RCC 7860 (cell line): ENCODE measurements around the gene KAZN.

Experiments
- DNase-seq: peaks from one replicate; pipeline ENCODE4 v3.0.0-alpha.2; 2015; ENCODE audit warnings: low spot score
- FAIRE-seq: peaks from 2 replicates; lab custom pipeline; 2012; peaks lifted over from hg19 to GRCh38; lab: Jason Lieb, UNC

Gene KAZN

DNA sequence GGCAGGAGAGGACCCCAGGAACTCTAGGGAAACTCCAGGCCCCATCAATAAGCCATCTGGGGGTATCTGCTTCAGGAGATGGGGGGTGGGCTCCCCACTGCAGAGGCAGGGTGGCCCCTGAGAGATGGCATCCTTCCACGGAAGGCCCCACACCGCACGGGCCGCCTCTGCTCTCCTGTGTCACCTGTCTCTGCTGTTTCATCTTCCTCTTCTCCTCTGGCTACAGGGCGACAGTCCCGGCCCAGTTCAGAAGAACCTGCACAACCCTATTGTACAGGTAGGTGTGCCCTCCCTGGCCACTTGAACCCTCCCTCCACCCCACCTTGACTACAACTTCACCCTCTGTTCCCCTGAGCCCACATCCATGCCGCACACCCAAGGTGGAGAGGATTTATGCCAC is 464.9 kb downstream of the KAZN start:
- no peak for DNase-seq
- FAIRE-seq: no peak

DNA sequence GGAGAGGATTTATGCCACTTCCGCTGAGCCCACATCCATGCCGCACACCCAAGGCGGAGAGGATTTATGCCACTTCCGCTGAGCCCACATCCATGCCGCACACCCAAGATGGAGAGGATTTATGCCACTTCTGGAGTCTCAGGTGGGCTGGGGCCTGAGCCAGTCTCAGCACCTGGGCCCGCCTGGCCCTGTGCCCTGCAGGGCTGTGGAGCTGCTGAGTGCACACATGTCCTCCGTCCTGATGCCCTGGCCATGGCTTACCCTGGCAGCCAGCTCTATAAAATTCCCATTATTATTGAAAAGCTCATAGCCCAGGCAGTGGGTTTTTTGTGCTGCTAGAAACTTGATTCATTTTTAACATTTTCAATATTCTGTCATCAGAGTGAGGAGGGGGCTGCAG is 465.3 kb downstream of the KAZN start:
- no peak for DNase-seq
- FAIRE-seq: no peak

DNA sequence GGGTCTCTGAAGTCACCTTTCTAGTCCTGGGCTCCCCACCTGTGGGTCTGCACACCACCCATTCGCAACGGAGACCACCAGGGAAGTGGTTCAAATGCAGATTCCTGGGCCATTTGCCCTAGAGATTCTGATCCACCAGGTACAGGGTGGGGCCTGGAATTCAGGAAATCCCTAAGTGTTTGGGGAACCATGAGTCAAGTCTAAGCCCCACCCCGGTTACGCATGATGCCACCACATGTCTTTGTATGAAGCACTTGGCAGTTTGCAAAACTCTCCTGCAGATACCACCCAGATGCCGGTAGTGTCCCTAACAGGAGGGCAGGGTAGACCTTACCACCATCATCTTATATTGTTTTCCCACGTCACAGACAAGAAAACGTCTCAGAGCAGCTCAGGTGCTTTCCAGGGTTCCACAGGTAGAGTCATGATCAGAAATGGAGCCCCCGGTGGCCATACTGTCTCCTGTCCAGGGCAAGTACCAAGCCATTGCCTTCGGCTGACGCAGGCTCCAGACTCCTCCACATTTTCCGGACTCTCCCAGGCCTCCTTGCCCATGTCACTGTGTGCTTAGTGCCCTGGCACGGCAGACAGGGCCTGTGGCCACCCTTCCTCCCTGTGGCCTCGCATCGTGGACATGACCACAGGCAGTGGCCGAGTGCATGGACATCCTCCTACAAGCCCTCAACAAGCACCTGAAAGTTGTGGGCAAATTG is 465.9 kb downstream of the KAZN start:
- FAIRE-seq (no peak), DNase-seq (no peak)

DNA sequence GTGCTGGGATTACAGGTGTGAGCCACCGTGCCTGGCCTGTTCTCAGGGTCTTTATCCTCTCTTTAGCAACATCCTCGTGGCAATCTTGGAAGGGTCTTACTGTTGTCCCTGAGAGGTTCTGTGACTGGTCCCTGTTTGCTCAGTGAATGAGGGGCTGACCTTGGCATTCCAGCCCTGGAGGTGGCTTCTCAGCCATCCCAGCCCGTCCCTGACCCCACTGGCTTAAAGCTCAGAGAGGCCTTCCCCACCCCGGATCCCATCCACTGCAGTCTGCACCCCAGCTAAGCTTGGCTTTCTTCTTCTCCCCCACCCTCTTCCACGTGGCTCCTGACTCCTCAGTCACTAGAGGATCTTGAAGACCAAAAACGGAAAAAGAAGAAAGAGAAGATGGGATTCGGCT is 466.8 kb downstream of the KAZN start:
- no peak for DNase-seq
- FAIRE-seq: no peak

DNA sequence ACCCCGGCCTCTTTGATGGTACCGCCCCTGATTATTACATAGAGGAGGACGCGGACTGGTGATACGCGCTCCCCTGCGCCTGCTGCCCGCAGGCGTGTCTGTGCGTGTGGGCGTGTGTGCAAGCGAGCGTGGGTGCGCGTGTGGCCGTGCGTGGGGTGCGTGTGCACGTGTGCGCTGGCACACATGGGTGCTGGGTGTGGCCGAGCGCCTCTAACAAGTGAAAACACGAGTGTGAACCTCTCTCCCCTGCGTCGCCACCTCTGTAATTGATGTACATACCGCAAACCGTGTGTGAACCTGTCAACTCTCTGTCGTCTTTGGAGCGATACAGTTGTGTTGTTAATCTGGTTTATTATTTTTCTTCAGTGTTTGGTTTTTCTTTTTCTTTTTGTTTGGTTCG is 467.3 kb downstream of the KAZN start:
- FAIRE-seq (no peak), DNase-seq (no peak)

DNA sequence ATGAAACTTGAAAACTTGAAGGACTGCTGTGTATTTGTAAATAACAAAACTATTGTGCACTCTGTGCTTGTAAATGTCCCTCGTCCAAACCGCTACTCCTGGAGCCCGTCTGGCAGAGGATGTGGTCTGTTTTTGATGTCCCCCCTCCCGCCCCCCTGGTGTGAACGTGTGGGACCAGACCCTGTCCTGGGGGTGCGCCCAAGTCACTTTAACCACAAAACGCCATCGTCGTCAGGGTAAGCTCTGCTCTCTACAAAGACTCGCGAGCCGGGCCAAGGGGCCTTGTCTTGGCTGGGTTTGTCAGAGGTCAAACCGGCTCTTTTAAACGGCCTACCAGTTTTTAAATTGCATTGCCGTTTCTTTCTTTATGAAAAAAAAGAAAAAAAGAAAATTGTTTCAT is 467.7 kb downstream of the KAZN start:
- no peak for FAIRE-seq
- no peak for DNase-seq

DNA sequence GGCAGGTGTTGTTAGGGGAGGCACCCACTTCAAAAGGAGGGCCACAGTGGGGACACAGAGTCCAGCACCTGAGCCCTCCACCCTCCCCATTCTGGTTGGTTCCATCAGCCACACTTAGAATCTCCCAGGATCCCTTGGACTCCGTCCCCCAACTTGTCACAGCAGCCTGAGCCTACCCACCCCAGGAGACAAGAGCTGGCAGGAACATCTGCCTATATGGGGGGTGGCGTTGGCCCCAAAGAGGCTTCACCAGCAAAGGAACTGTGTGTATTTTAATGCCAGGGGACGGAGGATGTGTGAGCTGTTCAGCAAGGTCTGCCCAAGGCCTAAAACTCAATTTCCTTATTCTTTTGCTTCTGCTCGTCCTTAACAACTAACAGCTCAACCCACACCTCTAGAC is 468.7 kb downstream of the KAZN start:
- DNase-seq: no peak
- no peak for FAIRE-seq

DNA sequence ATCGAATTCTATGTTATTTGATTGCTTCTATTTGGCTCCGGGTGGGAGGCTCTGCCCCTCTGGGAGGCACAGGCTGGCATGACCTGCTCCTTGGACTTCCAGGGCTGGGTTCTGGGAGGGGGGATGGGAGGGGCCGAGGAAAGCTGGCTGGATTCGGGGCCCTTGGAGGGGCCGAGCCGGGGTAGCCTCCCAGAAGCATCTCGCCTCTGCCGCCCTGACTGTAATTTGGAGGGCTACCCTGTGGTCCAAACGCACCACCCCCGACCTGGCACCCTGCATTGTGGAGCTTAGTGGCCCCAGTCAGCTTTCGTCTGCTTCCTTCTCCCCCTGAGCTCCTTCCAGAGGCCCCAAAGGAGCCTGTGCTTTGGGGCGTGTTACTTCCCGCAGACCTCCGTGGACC is 469.7 kb downstream of the KAZN start:
- DNase-seq: no peak
- FAIRE-seq: no peak

DNA sequence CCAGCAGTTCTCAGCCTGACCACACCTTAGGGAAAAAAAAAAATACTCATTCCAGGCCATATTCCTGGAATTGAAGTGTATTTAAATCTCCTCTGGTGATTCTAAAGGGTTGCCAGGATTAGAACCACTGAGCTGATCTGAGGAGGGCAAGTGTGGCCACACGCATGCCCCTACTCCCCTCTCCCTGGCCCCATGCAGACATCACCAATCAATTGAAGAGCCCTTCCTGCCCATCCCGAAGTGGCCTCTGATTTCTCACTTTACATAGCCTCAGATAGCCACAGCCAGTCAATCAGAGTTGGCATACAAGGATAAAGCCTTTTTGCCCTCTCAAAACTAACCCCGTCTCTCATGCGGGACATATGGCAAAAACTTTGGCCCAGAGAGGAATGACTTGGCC is 470.5 kb downstream of the KAZN start:
- FAIRE-seq (no peak), DNase-seq (no peak)

DNA sequence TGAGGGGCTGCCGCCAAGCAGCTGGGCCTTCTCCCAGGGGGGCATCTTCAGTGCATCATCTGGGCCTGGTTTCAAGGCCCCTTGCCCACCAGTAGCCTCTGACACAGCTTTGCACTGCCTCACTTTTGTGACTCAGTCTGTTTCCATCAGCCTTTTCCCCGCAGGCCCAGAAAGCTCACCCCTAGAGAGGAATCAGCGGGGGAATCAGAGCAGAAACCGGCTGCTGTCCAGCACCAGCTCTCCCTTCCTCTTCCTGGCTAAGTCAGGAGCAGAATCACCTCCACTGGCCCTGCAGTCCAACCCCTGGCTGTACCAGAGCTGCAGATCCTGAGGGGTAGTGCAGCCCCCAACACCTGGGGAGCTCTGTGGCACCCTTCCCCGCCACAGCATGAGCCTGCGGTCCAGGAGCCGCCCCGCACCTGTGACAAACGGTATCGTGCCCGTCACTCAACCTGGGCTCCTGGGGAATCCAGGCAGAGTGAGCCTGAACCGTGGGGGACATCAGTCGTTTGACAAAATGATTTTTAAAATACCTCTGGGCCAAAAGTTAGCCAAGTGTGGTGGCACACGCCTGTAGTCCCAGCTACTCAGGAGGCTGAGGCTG is 471.8 kb downstream of the KAZN start:
- FAIRE-seq (no peak), DNase-seq (no peak)

DNA sequence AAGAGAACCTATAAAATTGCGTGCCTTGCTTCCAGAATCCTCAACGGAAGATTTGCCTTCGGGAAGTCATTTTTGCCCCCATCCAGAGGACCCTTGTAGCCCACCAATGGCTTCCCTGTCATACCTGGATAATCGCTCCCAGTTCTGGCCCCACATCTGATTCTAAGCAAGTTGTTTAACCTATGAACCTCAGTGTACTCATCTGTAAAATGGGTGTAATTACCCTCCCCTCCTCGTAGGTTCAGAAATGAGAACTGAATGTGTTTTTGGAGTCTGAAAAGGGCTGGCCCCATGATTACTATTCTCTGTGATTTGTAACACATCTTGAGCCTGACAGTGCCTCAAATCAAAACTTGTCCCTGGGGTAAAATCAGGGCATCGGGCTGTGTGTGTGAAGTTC is 473.5 kb downstream of the KAZN start:
- DNase-seq: no peak
- no peak for FAIRE-seq

DNA sequence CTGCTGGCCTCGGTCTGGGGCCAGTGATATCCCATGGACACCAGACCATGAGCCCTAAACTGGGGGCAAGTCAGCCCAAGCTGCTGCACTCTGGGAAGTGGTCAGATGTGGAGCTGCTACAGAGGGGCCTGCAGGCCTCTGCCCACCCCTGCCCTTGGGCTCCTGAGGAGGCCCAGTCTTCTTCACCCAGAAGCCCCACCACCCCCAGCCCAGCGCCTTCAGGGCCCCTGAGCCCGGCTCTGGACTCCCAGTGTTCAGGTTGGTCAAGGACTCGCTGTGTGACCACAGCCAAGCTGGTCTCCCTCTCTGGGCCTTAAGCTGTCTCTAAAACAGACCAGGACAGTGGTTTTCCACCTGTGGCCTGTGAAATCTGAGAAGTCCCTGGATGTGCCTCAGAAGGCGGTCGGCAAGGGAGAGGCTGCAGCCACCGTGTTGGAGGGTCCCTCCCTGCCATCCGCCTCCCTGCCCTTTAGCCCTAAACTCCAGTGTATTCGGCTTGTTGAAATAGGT is 475.4 kb downstream of the KAZN start:
- DNase-seq (no peak), FAIRE-seq (no peak)

DNA sequence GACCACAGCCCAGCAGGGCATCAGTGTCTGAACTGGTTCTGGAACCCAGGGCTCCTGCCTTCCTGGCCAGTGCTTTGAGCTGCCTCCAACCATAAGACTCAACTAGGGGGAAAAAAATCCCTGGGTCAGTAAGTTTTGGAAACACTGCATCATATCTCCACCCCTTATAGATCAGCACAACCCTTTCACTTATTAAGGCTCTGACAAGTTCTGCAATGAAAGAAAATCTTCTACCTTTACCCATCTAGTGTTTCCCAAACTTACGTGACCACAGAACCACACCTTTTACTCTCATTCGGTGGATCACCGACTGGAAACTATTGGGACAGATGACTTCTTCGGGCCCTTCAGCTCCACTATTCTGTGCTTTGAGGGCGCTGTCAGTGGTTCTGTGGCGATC is 476.7 kb downstream of the KAZN start:
- FAIRE-seq (no peak), DNase-seq (no peak)

DNA sequence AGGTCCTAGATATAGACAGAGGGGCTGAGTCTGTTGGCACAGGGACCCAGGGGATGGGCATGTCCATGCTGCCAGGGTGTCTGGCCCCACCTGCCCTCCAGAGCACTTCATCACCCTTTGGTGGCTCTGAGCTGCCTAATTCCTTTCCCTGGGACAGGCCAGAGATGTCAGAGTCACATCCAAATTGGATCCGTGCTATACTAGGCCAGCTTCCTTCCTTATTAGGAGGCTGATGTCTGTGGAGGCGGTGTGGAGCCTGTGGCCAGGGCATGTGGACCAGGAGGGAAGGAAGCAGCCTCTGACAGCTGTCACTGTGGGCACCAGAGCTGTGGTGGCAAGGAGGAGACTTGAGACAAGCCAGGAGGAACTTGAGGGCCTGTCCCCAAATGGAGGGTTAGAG is 477.3 kb downstream of the KAZN start:
- DNase-seq: no peak
- FAIRE-seq: no peak

DNA sequence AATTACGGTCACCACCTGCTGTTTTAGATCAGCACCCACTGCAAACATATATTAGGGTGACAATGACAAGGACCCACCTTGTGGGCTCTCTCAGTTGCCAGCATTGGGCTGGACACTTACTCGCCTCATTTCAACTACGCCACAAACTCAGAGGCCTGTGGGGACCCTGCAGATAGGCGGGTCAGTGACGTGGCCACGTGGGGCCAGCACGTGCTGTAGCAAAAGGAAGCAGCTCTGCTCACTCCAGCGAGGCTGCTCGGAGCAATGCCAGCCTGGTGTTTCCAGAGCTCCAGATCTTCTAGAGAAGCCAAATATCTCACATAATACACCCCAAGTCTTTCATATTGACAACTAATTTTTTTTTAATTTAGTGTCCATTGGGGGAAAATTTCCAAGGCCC is 478.3 kb downstream of the KAZN start:
- DNase-seq (no peak), FAIRE-seq (no peak)

DNA sequence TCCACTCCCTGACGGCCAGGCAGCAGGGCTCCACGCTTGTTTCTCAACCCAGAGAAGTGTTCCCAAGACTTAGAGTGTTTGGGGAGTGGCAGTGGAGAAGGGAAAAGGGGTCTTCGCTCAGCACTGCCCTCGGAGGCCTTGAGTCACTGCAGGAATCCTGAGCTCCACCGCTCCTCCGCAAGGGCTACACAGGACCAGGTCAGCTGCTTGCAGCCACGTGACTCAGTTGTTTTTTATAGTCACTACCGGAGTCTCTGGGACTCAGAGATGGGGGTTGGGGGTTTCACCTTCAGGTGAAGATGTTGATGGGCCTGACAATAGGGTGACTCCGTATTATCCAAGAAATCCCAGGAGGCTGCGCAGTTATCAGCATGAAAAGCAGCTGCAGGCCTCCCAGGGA is 478.9 kb downstream of the KAZN start:
- DNase-seq (no peak), FAIRE-seq (no peak)

DNA sequence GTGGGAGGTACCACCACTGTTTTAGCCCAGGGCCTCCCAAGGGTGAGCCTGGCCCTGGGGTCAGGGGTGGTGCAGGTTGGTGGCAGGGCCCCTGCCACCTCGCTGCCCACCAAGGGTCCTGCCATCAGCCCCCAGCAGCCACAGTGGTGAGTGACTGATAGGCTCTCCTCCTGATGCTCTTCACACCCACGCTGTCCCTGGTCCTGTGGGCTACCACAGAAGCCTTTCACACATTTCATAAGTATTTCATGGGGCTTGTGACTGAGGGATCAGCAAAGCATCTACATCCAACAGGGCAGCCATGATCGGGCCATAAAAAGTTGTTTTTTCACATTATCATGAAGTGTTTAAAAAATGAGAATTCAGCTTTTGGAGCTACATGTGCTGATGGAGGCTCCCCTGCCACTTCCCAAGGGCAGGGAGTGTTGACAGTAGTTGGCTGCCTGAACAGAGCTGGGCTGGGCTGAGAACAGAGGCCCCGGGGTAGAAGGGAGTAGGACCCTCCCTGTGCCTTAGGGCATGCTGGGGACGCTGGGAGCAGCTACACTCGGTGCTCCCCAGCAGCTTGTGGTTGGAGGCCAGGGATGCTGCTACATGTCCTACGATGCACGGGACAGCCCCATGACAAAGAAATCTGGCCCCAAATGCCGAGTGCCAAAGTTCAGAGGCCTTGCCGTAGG is 482.0 kb downstream of the KAZN start:
- FAIRE-seq (no peak), DNase-seq (no peak)

DNA sequence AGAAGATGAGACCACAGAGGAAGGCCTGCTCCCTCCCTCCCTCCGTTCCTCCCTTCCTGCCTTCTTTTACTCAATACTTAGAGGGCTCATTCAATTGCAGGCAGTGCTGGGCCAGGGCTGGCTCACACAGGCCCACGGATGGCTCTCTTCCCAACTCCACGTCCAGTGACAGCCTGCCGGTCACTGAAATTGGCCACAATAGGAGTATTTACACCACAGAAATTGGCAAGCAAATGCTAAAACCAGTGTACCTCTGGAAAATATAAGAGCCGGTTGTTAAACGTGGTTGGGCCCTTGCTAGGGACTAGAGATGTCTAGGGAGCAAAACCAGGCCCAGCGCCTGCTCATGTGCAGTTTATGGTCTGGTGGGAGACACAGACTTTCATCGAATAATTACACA is 482.6 kb downstream of the KAZN start:
- no peak for FAIRE-seq
- DNase-seq: no peak

DNA sequence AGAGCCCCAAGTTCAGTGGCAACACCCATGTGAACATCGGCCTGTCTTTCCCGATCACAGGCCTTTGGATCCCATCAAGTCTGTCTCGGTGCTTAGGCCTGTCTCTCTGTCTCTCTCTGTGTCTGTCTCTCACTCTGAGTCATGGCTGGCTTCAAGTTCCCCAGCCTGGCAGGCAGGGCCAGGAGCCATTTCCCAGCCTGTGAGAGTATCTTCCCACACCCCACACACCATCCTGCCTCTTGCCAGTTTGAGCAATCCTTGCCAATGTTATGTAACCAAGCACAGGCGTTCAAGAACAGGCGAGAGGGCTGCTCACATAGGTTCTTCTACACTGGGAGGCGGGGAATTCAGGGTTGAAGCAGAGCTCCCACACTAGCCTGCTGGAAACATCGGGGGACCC is 485.1 kb downstream of the KAZN start:
- no peak for FAIRE-seq
- DNase-seq: no peak

DNA sequence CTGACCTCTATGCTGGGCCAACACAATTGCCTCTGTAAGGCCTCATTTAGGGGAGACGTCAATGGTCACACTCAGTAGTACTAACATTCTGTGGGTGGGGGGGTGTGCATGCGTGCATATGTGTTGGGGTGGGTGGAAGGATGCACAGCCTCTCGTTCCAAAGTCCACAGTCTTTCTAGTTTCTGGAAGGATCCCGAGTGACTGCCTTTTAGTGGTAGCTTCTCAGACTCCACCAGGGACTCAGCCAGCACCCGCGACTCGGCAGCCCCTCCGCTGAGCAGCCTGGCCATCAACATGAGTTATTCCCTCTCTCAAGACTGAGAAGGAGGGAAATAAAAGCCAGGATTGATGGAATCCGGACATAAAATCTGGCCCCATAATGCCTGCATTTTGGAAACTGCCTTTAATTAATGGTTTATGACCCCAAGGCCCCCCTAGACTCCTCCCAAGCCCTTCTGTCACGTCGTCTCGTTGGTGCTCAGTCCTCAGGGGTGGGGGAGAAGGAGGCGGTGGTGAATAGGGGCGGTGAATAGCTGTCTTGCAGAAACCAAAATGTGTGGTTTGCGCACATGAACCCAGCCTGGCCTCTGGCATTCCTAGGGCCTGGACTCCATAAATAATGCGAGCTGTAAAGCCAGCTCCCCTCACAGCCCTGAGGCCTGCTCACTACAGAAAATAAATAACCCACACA is 489.9 kb downstream of the KAZN start:
- no peak for DNase-seq

DNA sequence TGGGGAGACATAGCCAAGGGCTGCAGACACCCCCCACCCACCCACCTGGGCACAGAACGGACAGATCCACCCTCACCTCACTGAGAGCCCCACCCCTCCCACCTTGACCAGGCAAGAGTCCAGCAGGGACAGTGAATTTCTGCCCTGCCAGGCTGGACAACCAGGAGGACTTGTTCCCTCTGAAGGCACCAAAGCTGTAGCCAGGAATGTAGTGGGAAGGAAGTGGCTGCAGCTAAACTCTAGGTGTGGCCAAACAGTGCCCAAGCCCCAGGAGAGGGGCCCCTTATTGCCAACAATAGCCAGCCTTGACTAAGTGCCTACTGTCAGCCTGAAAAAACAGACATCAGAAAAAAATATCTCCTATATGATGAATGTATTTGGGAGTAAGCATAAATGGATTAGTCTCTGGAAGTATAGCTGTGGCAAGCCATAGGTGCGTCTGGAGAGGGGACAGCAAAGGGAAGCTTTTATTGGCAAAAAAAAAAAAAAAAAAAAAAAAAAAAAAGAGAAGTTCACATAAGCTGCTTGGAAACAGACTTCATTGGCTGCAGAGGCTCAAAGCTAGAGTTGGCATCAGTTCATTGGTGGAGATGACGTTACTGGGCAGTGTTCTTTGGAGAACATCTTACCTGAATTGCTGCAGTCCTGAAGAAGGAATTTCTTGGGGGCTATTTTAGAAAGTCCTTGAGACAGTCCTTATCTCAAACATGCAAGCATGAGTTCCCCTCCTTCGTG is 490.9 kb downstream of the KAZN start:
- FAIRE-seq (no peak), DNase-seq (no peak)

More for the DNA sequence above, 489.9 kb downstream of the KAZN start:
- FAIRE-seq: no peak
